ENCODE data around the gene RBMS1.

RBMS1 gene

DNA sequence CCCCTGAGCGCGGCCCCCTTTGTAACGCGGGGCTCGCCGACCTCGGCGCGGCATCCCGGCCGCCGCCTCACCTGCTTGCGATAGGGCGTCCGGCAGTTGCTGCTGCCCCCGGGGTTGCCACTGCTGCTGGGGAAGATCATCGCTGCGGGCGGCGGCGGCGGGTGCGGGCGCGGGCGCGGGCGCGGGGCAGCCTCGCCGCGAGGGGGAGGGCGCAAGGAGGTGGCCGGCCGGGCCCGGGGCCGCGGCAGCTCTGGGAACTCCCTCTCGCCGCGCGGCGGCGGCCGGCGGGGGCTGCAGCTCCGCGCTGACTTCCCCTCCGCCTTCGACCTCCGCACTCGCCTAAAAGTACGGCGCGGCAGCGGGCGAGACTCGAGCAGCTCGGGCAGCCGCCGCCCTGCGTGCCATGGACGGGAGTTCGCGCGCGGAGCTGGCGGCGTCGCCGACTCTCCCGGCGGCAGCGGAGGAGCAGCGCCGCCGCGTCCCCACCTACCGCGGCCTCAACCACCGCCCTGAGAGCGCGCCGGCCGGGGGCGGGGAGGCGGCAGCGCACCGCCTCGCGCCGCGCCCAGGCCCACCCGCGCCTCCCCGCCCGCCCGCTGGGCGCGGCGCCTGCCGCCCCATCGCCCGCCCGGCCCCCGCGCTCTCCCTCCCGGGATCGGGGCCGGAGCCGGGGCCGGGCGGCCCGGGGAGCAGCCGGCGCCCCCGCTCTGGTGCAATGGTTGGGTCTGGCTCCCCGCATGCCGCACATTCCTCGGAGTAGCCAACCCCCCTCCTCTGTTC, 86.0 kb downstream of the RBMS1 start:
- peak; percentile 70 for DNase-seq

DNA sequence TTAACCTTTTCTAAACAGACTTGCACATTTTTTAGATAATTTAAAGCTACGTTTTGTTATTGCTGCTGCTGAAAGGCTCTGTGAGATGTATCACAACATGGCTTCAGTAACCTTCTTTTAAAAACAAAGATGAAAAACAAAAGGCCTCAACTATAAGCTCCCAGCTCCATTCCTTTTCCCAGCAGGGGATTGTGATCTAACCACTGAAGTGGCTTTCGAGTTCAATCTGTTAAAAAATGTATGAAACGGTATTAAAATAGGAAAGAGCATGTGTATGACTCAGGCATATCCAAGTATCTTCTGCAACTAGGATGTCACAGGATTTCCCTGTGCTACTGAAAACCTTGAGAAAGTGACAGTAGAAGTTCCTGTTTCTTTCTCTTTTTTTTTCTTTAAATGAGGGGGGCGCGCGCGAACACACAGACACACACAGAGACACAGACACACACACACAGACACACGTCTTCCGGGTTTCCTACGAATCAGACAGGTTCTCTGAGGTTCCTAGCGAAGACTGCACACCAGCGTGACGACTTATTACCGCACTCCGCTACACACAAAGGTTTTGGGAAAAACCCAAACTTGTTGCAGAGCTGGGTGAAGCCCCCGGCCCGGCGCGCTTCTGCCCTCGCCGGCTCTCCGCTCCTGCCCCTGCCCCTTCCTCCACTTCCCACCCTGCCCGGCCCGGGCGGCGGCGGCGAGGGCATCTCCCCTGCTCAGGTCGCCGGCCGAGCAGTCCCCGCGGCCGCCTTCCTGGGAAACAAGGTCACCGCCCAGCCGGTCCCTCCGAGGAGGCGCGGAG, 86.8 kb downstream of the RBMS1 start:
- DNase-seq, result peak; percentile 88

DNA sequence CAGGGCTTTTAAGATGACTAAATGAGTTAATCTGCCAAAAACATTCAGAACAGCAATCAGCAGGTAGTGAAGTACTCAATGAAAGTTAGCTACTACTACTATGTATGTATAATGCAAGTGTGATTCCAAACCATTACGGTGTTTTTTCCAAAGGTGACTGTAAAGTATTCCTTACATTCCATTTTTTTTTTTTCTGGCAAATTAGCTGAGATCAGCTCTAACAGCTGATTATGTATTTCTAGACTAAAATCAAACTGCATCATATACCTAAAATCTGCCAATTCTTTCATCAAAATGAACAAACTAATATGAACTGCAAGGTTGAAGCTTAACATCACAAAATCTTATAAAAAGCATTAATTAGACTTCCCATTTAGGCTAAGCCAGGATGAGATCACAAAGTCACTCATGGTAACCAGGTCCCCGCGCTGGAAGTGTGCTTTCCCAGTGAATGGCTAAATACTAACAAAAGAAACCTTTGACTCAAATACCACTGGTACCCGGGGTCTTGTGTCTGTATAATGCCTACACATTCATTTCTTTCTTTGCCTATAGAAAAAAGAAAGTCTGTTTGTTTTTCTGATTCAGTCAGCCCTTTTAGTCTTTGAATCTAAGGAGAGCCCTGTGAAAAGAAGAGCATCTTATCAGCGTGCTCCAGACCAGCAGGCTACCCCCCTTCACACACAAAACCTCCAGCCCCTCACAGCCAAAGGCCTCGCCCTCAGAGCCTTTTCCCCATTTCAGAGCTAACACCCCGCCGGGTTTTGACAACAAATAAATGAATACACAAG, 88.3 kb downstream of the RBMS1 start:
- DNase-seq, result no peak

DNA sequence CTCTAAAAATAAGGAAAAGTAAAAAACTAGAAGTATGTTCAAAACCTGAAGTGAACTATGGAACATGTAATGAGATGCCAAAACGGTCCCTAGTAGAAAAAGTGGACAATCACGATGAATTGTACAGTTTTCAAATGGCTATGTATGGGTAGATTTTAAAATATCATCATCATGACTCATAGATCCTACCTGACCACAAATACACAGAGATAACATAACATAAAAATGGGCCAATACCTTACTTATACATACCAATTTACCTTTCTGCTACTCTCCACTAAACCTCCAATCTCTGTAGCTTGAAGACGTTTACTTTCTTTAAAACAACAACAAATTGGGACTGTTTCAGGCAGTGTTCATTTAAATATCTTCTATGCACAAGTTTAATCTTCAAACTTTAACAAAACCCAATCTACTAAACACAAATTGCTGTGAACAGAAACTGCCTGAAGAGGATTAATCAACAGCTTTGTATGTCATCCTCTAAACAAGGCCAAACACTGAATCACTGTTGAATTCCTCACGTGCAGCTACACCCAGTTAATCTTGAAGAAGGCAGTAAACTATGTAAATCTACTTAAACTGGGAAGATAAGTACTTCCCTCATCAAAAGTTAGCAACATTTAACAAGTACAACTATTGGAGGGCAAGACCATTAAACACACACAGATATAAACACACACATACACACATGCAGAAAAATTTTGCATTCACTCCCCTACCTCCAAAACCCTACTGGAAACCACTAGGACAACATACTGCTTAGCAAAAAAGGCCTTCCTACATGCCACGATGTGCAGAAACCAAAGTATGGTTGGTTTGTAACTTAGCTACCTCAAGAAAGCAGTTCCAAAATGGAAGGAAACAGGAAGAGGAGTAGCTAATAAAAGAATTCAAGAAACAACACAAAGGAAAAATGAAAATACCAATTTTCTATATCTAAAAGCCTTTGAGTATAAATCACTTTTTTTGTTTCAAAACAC, 90.3 kb downstream of the RBMS1 start:
- peak; percentile 64 for DNase-seq

DNA sequence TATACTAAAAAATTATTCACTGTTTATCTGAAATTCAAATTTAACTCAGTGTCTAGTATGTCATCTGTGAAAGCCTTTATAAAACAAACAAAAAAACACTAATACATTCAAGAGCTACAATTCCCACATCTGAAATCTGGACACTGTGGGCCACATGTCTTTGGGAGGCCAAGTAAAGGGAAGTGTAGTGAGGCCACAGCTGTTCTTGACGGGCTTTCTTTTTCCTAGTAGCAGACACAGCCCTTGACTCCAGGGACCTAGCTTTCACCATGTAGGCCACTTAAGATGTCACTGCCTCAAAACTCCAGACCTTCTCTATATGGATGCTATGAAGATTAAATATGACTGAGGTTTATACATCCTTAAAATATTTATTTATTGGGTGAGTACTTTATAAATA, 91.1 kb downstream of the RBMS1 start:
- no peak for DNase-seq

DNA sequence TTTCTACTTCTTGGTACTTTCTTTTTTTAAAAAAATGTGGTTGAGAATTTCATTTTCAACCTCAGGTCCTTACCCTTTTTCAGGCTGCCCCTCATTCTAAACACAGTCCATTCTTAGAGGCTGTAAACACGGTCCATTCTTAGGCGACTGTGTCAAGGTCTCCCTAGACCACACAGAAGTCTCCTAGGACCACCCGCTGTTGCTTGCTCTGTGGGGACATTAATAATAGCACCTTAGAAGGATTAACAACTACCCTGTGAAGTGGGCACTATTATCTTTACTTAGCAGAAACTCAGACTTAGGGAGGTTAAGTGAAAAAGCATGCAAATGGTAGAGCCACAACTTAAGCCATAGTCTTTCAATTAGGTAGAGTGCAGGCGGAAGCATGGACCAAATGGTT, 91.7 kb downstream of the RBMS1 start:
- DNase-seq, result no peak

DNA sequence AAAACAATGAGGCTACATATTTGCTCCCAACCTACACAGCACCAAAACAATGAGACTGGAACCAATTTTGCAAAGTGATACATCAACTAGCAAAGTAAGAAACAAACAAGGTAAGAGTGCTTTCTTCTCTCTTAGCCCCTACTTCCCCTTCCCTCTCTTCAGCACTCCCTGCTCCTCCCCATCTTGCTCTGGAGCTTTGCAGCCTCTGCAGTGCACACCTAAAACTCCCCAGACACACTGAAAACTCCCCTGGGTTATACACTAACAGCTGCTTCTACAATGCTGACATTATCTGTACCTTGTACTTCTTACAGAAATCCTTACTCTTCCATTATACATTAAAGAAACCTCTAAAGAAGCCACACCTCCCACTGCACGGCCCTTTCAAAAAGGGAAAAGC, 93.7 kb downstream of the RBMS1 start:
- no peak for DNase-seq

DNA sequence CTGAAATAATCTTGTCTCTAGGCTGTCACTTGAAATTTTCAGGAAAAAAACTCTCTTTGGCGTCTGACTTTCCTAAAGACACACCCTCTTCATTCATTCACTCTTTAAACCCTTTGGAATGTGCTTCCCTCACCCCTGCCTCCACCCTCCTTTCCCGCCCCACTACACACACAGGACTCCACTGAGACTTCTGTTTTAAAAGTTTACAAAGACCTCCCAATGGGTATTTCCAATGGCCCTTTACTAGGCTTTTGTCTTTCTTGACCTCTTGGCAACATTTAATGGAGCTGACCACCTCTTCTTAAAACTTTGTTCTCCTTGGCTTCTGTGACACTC, 96.1 kb downstream of the RBMS1 start:
- DNase-seq, result peak; percentile 82

DNA sequence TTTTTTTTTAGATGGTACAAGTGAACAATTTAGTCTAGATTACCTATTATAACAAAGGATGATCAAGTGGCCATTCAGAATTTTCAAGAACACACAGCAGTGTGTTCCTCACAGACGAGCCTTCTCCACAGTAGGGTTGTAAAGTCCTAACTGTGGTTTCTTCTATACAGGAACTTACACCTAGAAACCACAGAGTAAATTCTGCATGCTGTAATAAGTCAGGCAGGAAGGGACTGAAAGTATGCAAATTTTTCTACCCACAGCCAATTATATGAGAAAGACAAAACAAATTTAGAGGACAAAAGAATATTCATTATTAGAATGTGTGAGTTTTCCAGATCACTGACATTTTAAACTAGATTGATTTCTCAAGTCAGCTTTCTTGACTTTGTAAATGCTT, 99.5 kb downstream of the RBMS1 start:
- DNase-seq, result no peak

DNA sequence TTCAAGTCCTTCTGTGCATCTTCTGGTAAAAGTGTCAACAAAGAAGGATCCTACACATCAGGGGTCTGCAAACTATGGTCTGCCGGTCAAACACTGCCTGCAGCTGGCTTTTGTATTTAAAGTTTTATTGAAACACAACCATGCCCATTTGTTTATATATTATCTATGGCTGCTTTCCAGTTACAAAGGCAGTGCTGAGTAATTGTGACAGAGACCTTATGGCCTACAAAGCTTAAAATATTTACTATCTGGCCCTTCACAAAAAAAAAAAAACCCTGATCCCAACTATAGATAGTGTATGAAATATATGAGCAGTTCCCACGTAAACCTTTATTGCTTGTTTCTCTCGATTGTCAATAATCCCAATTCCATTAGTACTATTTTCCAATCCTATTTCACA, 101.4 kb downstream of the RBMS1 start:
- DNase-seq, result no peak

DNA sequence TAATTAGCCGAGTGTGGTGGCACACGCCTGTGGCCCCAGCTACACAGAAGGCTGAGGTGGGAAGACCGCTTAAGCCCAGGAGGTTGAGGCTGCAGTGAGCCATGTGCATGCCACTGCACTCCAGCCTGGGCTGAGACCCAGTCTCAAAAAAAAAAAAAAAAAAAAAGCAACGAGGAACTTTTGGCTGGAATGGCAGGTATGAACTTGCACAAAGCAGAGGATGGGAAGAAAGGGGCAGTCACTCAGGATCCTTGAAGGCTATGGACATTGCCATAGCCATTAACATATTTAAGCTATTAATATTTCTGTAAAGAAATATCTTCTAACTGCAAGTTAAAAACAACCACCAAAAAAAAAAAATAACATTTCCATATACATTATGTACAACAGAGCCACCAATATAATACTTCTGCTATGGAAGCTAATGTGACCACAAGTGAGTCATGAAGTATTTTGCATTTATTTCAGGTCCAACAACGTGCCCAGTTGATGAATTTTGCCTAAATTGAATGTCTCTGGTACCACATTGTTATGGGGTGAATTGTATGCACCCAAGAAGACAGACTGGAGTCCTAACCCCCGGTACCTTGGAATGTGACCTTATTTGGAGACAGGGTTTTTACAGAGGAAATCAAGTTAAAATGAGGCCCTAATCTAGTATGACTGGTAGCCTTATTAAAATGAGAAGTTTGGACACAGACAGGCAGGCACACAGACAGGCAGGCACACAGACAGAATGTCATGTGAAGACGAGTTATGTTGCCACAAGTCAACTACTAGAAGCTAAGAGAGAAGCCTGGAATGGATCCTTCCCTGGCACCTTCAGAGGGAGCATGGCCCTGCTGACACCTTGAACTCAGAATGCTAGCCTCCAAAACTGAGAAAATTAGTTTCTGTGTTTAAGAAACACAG, 102.8 kb downstream of the RBMS1 start:
- DNase-seq, result peak; percentile 91

DNA sequence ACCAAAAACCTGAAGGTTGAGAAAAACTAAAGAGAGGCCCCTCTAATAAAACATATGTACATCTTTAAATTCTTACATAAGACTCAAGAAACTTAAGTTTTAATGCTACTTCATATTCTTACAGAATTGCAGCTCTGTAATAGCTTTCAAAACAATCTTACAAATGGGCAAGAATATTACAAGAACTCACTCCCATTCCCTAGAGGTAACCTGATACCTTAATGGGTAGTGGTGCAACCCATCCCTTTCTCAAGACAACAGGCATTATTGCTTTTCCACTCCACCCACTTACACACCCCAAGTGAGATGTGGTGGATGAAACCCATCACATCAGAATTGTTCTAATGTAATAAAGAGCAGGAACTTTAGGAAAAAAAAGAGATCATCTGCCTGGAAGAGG, 103.7 kb downstream of the RBMS1 start:
- DNase-seq, result peak; percentile 52

DNA sequence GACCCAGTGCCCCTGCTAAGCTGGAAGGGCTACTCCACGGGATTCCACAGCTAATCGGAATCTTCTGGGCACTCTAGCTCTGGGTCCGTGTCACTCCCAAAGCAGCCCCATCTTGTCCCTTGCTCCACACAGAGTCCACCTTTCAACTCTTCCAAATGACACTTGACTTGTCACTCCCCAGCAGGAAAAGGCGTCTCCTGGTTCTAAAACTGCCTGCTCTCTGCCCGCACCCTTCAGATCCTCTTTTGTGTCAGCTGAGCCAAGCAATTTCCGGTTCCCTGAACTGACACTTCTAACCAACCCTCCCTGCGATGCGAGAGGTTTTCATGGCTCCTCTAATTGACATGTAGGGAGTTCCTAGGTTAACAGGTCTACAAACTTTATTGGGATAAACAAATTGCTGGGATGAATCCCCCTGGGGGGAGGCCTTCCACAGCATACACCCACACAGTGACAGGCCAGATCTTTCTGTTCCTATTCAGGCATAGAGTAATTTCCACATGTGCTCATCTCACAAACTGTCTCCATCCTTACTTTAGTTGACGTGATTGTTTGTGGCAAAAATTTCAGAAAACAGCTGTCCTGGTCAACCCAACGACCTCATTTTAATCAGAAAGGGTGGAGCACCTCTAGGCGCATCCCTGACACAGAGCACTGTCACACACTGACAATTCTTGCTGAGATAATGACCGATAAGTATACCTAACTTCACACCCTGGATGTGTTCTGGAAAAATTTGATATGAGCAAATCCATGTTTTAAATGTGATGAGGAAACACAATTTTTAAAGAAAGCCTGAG, 104.9 kb downstream of the RBMS1 start:
- DNase-seq, result peak; percentile 56

DNA sequence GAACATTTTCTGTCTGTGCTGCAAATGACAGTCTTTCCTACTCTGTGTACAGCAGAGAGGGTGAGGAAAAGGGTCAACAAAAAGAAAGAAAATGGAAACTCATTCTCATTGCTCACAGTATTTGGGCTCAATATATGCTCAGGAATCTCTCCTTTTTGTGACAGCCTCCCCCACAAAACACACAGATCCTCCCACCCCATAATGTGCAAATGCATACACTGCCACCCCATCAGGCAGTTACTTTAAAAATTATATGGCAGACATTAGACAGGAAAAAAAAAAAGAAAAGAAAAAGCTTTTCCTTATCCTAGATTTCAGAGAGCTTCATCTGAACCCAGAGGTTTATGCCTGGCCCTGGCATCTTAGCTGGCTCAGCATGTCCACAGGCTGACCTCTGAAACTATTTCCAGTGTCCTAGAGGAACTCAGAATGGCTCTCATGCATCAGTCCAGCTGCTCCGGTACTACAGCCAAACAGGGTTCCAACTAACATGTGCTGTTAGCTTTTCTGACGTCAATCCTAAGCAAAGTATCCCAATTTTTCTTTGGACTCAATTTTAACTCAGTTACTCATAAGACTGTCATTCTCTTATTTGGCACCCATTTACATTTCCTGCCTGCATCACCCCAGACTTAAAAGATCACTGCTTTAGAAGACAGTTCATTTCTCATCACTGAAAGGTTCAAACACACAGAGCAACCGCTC, 105.9 kb downstream of the RBMS1 start:
- DNase-seq, result peak; percentile 96

DNA sequence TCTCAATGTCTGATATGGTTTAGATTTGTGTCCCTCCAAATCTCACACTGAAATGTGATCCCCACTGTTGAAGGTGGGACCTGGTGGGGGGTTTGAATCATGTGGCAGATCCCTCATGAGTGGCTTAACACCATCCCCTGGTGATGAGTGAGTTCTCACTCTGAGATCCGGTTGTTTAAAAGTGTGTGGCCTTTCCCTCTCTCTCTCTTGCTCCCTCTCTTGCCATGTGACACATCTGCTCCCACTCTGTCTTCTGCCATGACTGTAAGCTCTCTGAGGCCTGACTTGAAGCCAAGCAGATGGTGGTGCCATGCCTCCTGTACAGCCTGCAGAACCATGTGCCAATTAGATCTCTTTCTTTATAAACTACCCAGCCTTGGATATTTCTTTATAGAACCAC, 108.8 kb downstream of the RBMS1 start:
- no peak for DNase-seq

DNA sequence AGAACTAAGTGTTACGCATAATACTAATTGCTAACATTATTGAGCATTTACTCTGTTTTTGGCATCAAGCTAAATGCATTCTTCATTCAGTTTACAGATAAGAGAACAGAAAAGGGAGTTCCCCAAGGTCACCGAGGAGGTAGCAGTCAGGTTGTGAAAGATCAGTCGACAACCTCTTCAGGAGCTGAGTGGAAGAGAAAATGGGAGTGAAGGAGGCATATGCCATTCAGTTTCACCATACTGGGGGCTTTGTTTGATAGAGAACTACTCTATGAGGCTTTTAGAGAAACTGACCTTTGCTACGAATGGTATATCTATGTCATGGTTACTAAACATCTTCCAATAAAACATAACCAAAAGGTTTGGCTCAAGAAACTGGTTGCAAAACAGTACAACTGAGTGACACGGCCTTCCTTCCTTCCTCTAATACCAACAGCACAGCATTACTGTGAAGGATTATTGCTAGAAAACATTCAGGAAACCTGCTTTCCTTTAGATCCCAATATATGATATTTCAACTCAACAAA, 112.1 kb downstream of the RBMS1 start:
- no peak for DNase-seq

DNA sequence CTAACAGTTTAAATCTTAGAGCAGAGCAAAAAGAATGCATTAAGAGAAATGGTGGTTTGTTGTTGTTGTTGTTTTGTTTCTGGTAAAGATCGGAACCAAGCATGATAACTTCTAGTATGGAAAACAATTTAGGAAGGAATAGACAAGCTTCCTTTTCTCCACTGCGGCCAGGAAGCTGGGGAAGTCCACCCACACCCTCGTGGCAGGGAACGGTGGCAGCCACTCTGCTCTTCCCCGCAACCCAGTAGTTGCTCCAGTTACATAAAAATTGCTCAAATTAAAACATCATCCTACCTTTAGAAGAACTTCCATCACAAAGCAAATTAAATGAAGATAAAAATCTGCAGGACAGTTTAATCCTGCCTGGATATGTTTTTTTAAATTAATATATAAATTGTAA, 113.0 kb downstream of the RBMS1 start:
- DNase-seq, result no peak

DNA sequence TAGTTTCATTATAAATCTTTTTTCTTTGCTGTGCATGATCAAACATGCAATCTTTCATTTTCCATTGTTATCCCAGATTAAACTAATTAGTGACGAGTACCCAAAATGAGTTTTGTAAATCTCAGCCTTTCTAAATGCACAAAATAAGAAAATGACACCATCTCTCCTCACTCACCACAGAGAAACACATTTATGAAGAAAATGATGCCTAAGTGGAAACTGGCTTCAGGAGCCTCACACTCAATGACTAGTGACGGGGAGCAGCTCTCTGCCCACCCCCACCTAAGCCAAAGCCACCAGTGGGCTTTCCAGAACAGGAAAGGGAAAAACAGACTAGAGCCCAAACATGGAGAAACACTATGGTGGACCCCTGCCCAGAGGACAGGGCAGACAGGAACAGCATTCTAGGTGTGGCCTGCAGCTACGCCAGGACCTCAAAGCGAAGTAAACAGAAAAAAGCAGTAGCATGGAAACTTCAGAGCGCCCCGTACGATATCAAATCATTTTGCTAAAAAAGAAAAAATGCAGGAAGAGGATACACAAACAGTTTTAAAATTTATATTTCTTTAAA, 113.5 kb downstream of the RBMS1 start:
- DNase-seq, result no peak

DNA sequence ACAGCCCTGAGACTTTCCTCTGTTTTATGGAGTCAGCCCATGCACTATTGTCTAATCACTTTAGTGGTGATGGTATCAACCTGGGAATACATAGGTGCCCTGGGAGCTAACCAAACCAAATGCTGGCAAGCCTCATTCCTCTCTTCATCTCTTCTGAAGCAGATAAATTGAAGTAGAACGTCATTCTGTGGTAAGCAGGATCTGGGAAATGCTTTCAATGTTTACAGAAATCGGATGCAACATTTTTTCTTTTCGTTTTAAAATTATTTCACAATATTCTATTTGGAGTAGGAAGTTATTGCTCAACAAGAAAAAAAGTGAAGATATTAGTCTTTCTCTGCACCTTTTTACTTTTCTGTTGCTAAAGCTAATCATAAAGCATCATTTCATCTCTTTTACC, 114.2 kb downstream of the RBMS1 start:
- DNase-seq, result peak; percentile 40

Measured in fibroblast of skin of back (primary cell).